NCI-H1105 treated with DMSO at 0.1 percent for 48 hours (cell line): Measurements from ENCODE around the gene TMEM168.
"Not testable (repeated sequence)": the region's sequence is repeated elsewhere in the genome, so short reads cannot be mapped to it uniquely, and the experiment has no call there.

Experiments
- DNase-seq: peaks from one replicate; lab custom pipeline; 2025; lab: John Stamatoyannopoulos, UW

Gene TMEM168, protein sequence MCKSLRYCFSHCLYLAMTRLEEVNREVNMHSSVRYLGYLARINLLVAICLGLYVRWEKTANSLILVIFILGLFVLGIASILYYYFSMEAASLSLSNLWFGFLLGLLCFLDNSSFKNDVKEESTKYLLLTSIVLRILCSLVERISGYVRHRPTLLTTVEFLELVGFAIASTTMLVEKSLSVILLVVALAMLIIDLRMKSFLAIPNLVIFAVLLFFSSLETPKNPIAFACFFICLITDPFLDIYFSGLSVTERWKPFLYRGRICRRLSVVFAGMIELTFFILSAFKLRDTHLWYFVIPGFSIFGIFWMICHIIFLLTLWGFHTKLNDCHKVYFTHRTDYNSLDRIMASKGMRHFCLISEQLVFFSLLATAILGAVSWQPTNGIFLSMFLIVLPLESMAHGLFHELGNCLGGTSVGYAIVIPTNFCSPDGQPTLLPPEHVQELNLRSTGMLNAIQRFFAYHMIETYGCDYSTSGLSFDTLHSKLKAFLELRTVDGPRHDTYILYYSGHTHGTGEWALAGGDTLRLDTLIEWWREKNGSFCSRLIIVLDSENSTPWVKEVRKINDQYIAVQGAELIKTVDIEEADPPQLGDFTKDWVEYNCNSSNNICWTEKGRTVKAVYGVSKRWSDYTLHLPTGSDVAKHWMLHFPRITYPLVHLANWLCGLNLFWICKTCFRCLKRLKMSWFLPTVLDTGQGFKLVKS

DNA sequence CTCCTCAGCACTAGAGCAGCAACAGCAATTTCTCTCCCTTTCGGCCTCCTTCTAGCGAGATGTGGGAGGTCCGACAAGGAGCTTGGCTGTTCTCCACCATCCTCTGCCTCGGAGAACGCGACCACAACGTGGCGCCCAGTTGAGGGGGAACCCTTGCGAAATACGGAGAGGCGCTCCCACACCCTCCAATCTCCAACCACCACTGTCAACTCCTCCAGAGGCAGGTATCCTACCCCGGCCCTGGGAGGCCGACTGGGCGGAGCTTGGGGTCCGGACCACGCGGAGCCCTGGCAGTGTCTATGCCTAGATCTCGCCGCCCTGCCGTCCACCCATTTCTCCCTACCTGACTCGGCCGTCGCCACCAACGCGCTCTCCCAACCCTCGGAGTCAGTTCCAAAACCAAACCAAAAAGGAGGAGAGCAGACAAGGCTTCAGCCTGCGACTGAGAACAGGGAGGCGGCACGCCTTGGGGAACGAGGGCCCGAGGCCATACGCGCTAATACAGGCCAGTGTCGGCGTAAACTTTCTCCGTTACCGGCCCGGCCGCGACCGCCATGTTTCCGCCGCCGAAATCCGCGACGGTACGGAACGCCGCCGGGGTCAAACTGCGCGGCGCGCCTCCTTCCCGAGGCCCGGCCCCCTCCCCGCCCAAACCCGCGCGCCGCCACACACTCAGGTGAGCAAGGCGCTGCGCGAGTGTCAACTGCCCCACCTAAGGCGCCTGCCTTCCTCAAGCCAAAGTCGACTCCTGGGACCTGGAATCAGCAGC is at the start of gene TMEM168:
Gene TMEM168 (minus strand): TSS at position 577 of the 769 bp plus-strand sequence. CDS start 5,568 bp downstream, outside the sequence.
- peak; percentile 83 for DNase-seq

DNA sequence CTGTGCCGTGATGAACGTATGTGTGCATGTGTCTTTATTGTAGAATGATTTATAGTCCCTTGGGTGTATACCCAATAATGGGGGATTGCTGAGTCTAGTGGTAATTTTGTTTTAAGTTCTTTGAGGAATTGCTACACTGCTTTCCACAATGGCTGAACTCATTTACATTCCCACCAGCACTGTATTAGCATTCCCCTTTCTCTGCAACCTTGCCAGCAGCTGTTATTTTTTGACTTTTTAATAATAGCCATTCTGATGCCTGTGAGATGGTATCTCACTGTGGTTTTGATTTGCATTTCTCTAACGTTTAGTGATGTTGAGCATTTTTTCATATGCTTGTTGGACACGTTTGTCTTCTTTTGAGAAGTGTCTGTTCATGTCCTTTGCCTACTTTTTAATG is 45.7 kb upstream of the TMEM168 start:
- DNase-seq, result not testable (repeated sequence)

DNA sequence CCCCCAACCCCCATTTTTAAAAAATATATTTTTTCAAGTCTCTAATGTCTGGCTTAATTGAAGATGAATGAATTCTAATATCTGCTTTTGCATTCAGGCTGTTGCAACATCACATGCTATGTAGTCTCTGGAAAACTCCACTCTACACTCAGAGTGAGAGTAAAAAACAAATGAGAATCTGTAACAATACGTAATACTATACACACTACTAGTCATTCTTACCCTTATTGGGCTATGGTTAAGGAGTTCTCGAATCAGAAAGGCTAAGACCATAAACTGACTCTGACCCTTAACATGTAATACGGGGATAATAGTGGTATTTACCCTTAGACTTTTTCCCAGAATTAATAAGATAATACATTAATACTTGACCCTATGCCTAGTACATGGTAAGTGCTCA is 42.9 kb upstream of the TMEM168 start:
- no peak for DNase-seq

DNA sequence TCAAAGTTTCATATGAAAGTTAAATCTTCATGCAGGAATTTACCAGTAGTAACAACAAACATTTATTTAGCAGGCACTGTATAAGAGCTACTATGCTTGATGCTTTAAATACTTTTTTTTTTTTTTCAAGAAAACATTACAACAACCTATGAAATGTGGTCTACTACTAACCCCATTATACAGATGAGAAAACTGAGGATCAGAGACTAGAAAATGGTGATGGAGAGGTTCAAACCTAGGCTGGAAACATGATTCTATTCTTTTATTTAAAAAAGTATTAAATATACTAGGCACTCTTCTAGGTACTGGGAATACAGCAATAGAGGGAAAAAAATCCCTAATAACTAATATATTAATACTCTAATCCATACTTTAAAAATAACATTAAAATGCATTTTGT is 40.6 kb upstream of the TMEM168 start:
- no peak for DNase-seq

DNA sequence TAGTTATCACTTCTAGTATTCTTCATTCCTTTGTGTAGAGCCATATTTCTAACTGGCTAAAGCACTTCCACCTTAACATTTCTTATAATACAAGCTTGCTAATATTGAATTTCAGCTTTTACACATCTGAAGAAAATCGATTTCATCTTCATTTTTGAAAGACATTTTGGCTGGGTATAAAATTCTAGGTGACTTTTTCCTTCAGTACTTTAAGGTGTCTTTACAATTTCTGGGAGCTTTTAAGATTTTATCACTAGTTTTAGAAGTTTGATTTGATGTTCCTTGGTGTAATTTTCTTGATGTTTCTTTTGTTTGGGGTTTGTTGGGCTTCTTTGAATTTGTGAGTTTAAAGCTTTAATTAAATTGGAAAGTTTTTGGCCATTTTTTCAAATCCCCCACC is 38.5 kb upstream of the TMEM168 start:
- DNase-seq, result no peak

DNA sequence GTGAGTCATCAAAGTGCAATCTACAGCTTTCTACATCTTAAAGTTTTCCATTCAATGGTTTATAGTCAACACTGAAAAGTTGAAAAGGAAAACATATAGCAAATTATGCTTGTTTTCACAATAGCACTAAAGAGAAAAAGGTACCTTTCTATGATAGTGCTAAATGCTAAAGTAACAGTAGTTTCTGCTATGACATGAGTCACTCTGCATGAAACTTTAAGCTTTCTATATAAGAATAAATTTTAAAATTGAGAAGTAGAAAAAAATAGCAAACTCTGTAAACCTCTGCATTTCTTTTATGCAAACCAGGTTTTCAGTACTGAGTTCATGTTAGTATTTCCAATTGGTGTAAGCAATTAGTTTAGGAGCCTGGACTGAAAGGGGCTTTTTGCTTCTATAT is 31.2 kb upstream of the TMEM168 start:
- DNase-seq, result no peak

DNA sequence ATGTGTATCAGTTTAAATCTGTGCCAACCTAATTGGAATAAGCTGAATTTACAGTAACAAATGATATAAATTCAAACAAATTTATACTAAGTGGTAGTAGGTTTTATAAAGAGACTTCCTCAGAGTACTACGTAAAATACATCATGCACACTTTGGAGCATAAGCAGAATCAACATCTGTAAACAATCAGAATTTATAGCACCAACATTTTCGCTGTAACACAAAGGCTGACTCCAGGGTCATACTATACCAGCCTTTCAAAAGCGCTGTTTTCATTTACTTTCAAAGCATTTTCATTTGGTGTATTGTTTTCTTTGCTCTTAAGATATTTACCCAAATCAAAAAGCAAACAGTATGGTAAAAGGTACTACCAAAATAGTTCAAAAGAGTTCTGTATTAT is 29.3 kb upstream of the TMEM168 start:
- DNase-seq, result no peak

DNA sequence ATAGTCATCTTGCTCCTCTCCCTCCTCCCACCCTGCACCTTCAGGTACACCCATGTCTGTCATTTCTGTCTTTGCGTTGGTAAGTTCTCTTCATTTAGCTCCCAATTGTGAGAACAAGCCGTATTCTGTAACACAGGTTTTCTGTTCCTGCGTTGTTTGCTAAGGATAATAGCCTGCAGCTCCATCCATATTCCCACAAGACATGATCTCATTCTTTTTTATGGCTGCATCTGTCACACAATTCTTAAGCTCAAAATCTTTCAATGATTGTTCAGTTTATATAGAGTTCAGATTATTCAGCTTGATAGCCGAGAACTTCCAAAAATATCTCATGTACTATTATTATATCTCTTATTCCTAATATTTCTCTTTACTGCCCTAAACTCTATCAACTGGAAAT is 16.0 kb upstream of the TMEM168 start:
- no peak for DNase-seq

DNA sequence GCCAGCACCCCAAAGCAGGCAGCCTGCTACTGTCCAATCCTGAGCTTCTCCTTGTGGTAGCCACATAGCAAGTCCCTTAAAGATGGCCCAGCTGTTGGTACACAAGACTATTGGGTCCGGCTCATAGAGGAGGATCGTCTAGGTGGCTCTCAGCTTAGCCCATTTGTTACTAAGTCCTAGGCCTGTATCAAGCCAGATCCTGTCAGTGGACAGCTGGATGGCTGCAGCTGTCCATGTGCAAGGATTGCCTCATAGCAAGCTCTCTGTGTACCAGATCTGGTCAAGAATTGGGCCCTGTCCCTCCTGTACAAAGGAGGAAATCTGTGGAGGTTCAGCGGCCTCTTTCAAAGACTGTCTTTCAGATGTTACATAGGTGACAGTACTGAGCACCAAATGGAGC is 12.2 kb upstream of the TMEM168 start:
- DNase-seq, result no peak

DNA sequence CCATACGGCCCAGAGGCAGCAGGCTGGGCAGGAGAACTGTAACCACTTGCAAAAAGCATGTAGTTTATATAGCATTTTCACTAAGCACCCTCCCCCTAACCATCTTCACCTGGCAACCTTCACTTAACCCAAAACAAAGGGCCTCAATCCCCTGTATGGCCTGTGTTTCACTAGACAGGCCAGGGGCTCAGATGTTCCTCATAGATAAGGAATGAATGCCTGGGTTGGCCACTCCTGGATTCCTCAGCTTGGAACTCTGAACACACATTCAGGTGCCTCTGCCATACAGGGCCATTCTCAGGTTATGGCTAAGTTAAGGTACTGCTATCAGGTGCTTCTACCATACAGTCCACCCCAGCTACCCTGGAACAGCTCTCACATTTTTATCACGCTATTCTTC is 10.3 kb upstream of the TMEM168 start:
- no peak for DNase-seq

DNA sequence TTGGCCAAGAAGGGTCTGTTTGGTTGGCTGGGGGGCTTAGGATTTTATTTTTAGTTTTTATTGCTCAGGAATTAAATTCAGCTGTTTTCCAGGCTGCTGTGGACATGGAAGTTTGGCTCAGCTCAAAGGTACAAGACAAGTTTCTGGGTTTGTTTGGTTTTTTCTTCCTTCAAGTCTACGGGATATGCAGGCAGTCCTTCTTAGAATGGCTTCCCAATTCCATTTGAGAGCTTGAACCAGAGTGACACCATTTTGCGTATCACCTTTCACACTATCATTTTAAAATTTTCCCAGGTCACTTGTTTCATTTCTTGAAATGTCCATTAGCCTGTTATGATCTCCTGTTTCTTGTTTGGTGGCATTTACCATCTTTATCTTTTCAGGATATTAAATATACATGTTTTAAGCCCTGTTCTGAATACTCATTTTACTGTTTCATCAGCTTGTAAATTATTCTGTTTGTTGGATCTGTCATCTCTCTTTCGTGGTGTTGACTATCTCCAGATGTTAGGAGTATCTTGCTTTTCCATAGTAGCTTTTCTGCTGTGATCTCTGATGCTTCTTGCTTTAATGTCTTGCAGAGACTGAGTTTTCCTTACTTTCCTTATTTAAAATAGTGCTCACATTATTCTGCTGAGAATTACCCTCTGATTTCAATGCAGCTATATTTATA is 9.4 kb upstream of the TMEM168 start:
- DNase-seq, result no peak

DNA sequence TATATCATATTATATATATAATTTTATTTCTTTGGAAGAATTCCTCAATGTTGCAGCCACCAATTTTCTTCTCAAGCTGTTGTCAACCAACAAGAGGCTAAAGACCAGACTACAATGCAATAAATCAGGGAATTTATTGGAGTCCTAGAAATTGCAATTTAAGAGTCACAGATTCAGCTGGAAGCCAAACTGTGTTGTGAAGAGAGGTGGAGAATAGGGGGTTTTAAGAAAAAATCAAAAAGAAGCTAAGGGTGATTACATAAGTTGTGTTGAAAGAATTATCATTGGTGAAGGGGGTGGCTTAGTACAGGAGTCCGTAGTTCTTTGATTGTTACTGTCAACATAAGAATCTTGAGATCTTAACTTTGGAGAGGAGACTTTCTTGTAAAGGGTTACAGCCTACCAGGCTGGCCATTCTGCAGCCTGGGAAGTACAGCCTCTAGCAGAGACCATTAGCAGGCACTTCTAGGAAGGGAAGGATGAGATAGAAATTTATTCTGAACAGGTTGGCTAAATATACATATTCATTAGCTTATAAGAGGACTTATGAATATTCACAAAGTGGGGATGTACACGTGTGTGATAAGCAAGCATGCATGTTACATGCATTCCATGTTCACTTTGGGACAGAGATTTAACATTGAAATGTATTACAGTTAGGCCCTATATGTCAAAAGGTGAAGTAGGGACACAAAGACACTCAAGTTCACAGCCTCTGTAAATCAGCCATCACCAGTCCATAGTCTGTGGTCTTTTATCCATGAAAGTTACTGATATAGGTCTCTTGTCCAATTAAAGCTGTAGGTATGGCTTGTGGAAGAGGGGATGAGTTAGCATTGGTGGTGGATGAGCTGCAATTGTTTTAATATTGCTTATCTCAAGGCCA is 8.3 kb upstream of the TMEM168 start:
- no peak for DNase-seq

DNA sequence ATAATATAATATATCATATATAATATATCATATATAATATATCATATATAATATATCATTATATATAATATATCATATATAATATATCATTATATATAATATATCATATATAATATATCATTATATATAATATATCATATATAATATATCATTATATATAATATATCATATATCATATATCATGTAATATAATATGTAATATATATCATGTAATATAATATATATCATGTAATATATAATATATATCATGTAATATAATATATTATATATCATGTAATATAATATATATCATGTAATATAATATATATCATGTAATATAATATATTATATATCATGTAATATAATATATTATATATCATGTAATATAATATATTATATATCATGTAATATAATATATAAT is 6.4 kb upstream of the TMEM168 start:
- DNase-seq, result not testable (repeated sequence)

DNA sequence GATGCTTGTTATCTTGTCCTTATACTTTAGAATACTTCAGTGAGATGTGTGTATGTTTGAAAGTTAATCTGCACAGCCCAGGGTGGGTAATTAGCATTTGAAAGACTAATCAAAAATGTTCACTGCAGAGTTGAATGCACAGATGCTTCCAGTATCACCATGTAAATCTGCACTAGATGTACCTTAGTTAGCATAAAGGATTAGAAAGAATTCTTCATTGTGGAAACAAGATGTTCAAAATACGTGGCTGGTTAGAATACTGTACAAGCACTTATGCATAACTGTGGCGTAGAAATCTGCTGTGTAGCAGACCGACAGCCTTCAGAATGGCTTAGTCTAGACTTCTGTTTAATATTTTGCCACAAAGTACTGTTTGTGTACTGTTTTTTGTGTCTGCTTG is 2.2 kb upstream of the TMEM168 start:
- no peak for DNase-seq

DNA sequence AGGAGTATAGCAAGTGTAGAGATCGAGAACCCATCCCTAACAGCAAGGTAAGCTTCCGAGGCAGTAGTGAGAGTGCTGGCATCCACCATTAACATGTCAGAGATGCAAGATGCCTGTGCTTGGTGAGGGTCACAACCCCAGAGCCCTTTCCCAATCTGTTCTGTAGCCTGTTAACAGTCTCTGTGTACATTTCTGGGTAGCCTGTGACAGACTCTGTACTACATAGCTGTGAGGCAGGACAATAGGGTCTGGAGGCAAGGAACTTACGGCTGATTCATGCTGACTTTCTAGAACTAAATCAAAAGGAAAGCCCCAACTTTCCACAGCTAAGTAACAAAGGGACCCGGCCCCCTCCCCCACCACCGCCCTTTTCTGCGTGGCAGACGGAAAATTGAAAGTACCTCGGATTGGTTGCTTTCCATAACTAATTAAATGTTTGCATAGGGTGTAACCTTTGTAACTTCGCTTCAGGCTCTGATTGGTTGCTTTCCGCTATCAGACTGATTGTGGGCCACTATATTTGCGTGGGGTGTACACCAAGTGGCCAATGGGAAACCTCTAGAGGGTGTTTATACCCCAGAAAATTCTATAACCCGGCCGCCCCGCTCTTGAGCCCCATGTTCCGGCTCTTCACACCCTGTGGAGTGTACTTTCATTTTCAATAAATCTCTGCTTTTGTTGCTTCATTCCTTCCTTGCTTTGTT is 1.4 kb upstream of the TMEM168 start:
- no peak for DNase-seq

DNA sequence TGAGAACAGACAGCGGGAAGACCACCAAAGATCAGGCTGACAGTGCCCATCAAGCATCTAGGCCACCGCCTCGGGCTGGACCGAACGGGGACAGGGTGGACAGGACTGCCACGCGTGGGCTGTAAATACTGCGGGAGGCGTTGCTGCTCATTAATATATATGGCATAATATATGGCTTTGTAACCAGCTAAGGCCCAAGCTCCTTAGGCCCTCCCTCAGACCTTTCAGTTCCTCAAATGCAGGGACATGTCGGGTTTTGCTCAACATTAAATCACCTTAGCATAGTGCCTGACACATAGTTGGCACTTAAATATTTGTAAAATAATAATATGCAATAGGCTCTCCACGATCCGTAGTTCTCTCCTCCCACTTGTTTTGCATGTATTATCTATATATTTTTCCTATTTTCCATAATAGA is 402 bp upstream of the TMEM168 start:
- DNase-seq, result no peak

DNA sequence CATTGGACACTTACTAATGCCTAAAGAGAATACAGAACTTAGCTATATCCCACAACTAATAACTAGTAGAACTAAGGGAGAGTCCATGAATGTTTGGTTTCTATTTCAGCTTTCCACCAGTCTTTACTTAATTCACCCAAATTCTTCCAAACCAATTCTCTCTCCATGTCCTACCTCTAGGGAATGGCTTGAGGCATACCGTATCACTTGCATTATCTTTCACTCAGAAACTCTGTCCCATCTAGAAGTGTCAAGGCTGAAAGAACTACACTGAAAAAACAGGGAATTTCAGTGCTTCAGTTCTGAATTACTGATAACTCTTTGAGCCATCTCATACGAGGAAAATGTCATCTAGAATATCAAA is 758 bp downstream of the TMEM168 start:
- DNase-seq, result no peak

DNA sequence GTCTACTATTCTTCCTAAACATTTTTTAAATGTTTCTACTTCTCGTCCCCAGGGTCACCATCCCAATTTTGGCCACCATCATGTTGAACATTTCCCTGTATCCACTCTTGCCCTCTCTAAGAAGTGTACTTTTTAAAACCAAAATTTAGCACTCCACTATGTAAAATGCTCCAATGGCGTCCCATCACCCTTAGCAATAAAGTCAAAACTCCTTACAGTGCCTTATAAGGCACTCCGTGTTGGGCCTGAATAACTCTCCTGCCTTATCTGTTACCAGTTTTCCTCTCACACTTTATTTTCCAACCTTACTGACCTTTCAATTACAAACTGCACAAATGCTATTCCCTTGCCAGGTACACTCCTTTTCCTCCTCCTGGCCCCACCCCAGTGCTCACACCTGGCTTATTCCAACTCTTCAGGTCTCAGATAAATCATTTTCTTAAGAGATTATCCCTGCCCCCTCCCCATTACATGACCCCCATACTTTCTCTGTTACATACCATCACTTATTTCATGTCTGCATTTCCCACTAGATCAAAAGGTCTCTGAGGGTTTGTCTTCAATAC is 1.3 kb downstream of the TMEM168 start:
- no peak for DNase-seq

DNA sequence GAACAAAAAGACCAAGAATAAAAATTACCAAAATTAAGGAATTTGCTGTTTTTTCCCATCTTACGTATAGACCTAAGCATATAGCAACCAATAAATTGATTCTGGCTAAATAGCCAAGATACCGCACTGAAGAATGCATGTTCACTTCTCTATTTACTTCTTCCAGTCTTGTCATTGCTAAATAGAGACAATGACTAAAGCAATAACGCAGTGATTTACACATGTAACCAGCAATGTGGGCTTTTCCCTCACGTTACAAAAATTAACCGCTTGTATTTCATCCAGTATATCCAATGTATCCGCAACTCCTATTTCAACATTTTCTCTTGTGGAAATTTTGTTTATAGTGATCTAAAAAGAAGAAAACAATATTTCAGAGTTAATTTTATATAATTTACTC is 5.6 kb downstream of the TMEM168 start:
- DNase-seq, result no peak

DNA sequence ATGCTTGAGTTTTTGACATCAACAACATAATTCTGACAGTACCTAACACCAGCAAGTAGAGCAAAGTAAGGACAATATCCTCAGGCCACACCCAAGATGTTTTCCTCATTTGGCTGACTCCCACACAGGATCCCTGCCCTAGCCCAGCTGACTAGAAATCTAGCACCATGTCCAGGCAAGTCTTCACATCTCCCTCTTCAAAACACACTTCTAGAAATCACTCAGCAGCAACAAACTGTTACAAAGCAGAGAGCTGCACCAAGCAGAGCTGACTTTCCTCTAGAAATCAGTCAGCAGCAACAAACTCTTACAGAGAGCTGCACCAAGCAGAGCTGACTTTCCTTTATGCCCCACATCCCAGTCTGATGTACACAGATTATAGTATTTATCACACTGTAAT is 7.7 kb downstream of the TMEM168 start:
- DNase-seq, result no peak
